Epithelial cell of prostate (primary cell): ENCODE results near the gene KIF18A.
A peak's percentile ranks its signal among the peaks of the same experiment; 100 is the strongest.

Experiments
- DNase-seq: peaks from one replicate; pipeline ENCODE4 v3.0.0-alpha.2; 2011; ENCODE audit warnings: low read depth, low spot score
- H3K27ac ChIP-seq: fragments of 450-650 bp; 2 replicates; pipeline ENCODE4 v1.5.1; 2017; ENCODE audit warnings: mild to moderate bottlenecking

Gene KIF18A

DNA sequence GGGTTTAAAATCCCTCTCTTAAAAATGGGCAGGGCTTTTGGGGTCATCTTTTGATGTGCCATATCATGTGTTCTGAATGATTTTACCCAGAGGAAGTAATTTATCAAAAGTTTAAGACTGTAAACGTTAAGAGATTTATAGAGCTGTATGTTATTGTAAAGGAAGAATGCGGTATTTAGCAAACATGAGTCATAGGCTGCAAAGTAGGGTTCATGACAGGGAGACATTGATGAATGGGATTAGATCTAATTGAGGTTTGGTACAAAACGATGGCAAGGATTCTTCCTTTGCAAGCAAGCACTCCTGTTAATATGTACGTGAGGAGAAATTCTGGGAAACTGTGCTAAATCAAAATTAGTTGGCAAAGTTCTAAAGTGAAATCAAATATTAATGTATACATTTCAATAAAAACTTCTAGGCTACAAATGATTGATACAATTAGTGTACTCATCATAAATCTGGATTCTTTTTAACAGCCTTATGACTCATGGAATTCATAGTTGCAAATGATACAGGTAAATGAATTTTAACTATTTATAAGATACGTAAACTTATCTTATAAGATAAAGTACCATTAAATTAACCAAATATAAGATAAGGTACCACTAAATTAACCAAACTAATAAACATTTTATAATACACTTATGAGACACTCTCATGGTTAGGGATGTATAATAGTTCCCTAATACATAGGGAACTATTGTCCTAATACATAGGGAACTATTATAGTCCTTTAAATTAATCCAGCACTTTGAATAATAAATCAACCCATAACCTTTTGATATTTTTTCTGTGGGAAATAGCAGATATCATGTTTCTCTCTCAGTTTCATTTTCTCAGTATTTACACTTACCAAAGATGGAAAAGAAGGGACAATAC, 58.4 kb downstream of the KIF18A start:
- peak; percentile 40 for DNase-seq
- H3K27ac ChIP-seq, result no peak overlapping the region

DNA sequence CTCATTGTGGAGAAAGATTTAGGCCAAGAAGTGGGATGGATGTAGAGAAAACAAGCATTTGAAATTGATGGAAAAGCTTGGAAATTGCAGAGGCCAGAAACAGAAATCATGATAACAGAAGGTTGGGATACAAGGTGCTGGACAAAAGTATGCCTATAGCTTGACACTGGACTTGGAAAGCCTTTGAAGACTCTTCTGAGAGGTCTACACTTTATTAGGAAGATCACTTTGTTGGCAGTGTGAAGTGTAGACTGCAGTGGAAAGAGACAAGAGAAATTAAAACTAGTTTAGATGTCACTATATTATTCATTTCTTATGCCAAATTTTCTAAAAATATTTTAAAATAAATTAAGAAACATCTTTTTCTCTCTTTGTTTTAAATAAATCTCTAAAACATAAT, 59.1 kb downstream of the KIF18A start:
- DNase-seq, result no peak
- H3K27ac ChIP-seq, result no peak overlapping the region

DNA sequence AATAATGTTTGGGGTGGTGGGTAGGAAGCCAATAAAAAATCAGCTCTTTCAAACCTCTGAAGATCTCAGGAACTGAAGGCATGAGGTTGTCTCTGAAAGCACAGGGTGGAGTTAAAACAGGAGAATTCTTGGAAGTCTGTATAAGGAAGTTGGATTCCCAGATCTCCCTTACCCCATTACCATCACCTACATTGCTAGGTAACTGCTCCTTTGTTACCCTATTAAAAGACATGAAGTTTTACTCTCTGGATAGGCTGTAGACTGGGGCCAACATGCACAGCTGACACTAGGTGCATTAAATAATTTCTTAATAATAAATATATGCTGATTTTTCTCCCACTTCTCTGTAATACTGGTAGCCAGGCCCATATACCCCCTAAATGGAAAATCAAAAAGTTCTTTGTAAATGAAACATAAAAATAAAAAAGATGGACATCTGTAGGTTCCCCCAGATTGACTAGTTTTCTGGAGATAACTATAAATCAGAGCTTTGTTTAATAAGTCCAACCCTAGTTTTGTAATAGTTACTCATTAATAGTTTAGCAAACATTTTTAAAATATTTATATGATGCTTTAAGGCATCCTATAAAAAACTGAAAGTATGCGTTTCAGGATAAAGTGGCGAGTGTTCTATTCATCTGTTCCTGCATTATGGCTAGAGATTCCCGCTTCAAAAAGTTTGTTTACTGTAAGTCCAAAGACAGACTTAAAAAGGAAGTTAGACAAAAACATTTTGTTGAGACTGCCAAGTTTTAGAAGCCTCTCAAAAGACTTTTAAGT, 63.8 kb downstream of the KIF18A start:
- H3K27ac ChIP-seq, result no peak overlapping the region
- DNase-seq, result no peak

DNA sequence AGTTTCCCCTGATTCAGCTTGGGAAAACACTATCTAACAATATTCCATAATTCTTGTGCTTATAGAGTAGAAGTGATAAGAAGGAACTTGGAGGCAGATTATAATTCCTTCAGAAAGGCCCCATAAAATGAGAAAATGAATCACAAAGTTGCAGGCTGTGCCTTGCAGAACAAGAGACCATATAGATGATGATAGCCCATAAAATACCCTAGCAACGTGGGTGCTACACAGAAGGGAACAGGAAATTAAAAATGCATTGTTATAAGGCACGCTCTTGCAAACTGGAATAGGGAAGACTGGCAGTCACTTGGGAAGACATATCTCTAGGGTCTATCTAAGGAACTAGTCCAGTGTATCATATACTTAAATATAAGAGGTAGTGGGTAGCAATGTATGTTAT, 67.6 kb downstream of the KIF18A start:
- H3K27ac ChIP-seq, result no peak overlapping the region
- DNase-seq, result no peak

DNA sequence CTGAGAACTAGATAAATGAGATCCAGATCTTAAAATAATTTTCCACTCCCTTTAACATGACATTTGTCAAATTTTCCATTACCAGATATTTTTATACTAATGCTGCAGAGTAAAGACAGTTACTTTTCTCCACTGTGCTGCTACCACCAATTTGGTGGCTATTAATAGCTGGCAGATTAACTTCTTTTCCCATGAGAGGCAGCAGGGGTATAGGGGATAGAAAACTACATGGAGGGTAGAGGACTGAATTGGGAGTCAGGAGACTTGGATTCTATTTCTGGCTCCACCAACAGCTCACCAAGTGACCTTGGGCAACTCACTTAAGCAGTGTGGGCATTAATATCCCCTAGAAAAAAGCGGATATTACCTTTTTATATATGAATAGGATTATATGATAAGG, 69.2 kb downstream of the KIF18A start:
- H3K27ac ChIP-seq, result no peak overlapping the region
- DNase-seq, result no peak

DNA sequence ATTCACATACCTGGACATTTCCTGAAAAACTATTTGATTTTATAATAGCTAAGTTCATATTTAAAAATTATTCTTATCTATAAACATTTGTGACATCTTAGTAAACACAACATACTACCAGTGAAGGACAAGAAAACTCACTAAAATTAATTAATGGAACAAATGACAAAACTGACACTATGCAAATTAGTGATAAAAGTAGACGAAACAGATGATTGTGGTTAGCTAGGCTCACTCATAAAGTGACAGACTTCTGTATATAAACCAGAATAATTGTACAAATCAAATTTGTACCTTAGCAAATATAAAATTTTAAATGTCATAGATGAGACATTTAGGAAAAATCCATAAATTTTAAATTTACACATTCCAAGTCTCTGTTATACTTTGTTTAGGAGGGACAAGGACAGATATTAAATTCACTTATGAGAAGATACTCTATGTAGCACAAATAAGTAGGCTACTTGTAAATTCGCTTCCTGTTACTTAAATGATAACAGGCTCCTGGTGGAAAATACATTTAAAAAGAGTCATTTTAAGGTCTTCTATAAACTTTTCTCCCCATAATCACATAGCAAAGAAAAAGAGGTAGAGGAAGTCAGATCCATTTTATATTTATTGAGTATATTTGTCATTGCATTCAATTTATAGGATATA, 81.2 kb downstream of the KIF18A start:
- no peak for DNase-seq
- H3K27ac ChIP-seq, result no peak overlapping the region

DNA sequence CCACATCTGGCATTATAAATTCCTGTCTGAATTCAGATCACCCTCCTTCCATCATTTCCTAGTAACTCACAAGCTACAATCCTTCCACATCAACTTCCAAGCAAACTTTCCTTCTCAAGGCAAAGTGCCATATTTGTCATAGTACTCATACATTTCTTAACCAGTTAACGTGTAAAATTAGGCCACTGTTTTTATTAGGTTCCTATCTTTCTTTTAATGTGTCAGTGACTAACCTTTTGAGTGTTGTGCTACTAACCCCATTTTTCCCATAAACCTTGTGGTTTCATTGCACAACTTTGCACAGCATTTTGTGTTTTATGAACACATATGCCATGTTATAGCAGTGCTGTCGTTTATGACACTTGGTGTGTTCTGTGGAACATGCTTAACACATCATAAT, 90.1 kb downstream of the KIF18A start:
- no peak overlapping the region for H3K27ac ChIP-seq
- DNase-seq, result peak; percentile 27

DNA sequence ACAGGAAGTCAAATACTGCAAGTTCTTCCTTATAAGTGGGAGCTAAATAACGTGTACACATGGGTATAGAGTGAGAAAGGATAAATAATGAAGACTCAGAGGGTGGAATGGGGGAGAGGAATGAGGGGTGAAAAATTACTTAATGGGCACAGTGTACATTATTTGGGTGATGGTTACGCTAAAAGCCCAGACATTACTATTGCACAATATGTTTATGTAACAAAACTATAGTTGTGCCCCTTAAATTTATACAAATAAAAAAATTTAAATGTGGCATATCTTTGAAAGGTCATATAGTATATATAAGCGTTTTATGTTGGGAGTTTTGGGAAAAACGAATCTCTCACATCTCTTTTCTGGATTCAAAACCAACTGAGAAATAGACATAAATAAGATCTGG, 96.1 kb downstream of the KIF18A start:
- no peak for DNase-seq
- no peak overlapping the region for H3K27ac ChIP-seq

DNA sequence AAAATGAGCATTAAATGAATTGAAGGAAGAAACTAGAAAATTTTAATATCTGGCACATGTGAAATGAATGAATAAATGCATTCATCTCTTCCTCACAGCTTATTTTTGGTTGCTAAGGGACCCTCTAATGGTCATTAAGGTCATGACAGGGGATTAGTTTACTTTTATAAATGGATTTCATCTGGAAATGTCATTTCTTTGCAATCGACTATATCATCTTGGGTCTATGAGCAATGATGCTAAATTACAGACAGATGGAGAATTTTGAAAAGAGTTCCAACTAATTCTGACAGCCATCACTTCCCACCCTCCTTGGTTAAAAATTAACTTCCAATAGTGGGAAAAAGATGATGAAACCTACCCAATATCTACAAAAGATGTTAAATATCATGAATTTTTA, 98.0 kb downstream of the KIF18A start:
- no peak overlapping the region for H3K27ac ChIP-seq
- no peak for DNase-seq

DNA sequence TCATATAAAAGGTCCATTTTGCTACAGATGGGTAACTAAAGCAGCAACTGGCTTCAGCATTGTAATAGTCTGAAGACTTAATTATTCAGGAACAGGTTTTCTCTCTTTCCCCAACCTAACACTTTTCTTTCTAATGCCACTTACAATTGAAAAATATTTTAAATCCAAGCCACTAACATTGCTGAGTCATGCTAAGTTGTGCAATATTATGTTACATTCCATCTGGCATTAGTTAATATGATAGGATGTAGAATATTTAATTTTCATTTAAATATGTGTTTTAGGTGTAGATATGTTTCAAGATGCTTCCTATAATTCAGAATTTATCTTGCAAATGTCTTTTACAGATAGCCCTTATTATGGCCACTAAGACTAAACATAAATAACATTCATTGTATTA, 98.6 kb downstream of the KIF18A start:
- no peak overlapping the region for H3K27ac ChIP-seq
- DNase-seq, result no peak

DNA sequence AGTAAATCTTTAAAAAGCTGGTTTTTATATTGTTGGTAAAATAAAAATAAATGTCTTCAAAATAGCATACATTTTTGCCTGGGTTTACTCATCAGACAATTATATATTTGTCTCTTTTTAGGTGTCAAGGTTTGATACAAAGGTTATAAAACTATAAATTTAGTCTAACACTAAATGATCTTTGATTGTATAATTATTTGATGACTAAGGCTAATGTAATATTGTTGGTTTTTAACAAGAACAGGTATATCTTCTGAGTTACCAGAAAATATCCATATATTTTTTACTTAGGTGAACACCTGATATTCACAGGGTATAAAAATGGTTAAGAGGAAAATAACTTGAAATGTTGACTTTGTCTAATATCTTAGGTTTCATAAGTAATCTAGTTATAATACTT, 104.3 kb downstream of the KIF18A start:
- no peak overlapping the region for H3K27ac ChIP-seq
- no peak for DNase-seq

DNA sequence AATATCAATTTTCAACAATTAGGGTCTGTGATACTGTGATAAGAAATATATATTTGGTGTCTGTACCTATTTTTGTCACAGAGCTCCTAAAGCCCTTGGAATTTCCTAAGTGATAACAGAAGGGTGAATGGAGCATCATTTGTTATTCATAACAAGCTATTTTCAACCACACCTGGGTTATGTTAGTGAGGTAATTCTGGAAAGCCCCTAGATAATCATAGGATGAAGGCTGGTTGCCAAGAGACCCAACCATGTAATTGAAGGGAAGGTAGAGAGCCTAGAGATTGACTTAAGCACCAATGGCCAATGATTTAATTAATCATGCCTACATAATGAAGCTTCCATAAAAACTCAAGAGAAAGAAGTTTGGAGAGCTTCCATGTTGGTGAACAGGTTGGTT, 109.4 kb downstream of the KIF18A start:
- no peak overlapping the region for H3K27ac ChIP-seq
- no peak for DNase-seq

DNA sequence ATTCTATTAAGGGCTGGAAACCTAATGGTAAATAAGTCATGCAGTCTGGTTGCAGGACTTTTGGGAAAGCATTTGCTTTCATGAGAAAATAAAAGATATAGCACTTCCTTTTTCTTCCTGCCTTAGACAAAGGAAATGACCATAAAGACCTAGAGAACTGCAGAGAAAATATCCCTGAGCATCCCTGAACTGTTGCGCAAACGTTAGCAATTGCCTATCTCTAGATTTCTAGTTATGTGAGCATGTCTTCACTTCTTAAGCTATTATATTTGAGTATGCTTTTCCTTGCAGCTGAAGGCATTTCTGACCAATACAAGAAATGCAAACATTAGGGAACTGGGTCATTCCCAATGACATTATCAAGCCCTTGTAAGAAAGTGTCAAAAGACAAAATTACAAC, 110.6 kb downstream of the KIF18A start:
- H3K27ac ChIP-seq, result no peak overlapping the region

DNA sequence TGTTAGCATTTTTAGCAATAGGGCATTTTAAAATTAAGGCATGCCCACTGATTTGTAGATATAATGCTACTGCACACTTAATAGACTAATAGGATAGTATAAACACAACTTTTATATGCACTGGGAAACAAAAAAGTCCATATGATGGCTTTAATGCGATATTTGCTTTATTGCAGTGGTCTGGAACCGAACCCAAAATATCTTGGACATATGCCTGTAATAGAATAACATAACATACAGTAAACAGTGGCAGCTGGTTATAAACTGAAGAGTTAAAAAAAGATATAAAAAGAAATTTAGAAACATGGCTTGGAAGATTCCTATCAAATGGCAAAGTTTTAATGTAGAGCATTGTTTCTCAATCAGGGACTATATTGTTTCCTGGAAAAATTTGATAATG, 111.9 kb downstream of the KIF18A start:
- no peak overlapping the region for H3K27ac ChIP-seq
- no peak for DNase-seq

More for the DNA sequence above, 110.6 kb downstream of the KIF18A start:
- DNase-seq, result no peak

DNA sequence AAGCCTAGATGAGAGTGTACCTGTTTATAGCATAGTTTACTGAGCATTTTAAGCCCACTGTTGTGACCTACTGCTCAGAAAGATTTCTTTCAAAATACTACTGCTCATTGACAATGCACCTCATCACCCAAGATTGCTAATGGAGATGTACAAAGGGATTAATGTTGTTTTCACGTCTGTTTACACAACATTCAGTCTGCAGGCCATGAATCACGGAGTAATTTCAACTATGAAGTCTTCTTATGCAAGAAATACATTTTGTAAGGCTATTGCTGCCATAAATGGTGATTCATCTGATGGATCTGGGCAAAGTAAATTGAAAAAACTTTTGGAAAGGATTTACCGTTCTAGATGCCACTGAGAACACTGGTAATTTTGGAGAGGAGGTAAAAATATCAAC, 112.9 kb downstream of the KIF18A start:
- H3K27ac ChIP-seq, result no peak overlapping the region
- peak; percentile 39 for DNase-seq

DNA sequence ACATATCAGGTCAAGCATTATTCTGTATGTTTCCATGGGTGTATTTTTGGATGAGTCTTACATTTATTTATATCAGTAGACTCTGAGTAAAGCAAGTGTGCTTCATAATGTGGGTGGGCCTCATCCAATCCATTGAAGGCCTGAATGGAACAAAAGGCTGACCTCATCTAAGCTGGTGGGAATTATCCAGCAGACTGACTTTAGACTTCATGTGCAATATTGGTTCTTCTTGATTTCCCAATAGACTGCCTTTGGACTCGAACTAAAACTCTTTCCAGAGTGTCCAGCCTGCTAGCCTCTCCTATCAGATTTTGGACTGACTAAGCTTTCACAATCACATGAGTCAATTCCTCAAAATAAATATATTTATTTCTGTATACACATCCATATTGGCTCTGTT, 116.2 kb downstream of the KIF18A start:
- no peak overlapping the region for H3K27ac ChIP-seq
- DNase-seq, result no peak

DNA sequence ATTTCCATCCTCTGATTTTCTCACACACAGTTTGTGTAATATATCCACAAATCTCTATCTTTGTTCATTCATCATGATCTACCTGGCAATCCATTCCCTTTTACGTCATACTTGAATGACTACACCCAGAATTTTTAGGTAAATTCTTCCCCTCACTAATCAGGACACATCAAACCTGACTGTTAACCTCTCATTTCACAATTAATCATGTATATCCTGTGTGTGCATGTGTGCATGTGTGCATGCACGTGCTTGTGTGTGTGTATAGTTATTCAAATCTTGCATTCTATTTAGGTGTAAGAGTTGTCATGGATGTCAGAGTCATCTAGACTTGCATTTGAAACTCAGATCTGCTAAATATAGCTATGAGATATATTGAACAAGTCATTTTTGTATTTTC, 130.4 kb downstream of the KIF18A start:
- DNase-seq, result no peak
- H3K27ac ChIP-seq, result no peak overlapping the region

DNA sequence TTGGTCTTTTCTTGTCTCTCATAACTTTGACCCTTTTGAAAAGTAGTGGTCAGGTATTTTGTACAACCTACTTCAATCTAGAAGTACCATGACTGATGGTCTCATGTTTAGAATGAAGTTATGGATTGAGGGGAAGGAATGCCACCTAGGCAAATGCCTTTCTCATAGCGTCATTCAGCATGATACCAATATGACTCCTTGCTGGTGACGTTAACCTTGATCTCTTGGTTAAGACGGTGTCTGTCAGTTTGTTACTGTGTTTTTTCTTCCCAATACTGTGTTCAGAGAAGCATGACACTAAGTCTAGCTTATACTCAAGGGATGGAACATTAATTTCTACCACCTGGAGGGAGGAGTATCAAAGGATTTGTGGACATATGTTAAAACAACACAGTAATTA, 130.9 kb downstream of the KIF18A start:
- DNase-seq, result no peak
- no peak overlapping the region for H3K27ac ChIP-seq

DNA sequence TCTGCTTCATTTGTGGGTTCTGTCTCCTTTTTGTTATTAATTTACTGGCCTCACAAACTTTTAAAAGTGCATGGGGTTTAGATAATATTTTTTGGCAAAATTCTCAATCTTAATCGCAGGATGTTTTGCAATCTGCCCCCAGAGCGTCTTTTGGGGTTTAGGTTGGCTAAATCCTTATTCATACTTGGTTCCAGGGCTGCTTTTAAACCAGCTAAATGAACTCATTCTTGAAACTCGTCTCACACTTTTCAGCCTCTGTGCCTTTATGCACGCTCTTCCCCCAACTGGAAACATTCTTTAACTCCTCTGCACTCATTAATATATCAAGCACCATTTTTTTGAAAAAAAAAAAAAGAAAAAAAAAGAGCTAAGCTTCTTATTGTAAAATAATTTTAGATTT, 131.7 kb downstream of the KIF18A start:
- no peak overlapping the region for H3K27ac ChIP-seq
- DNase-seq, result no peak

DNA sequence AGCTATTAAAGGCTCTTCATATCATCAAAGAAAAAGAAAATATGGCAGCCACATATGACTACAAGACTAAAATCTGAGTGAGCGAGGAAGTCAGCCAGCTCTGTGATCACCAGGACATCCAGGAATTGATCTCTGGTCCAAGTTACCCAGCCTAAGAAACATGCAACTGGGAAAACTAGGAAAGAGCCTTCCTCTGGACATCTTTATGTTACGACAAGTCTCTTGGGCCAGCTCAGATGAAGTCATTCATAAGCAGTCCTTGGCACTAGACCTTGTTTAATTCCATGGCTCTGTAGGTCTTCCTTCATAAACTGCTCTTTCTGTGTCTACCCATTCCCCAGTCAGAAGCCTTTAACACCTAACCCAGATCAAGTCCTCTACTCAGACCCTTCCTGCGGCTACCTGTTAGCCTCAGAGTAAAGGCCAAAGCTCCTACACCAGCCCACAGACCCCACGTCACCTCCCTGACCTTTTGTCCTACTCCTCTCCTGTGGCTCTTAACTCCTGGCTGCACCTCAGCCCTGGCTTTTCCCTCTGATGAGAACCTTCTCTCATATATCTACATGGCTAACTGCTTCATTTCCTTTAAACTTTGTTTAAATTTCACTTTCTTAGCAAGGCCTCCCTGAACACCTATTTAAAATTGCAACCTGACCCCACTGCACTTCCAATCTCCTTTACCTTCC, 134.0 kb downstream of the KIF18A start:
- H3K27ac ChIP-seq, result no peak overlapping the region
- no peak for DNase-seq
